Sigmoid colon (tissue), 4 donors: ENCODE data around the gene PPIL6.
A peak's percentile ranks its signal among the peaks of the same experiment; 100 is the strongest.

Experiments used
- EP300 ChIP-seq, 4 donors: sonication (generic); formaldehyde crosslinking; IDR thresholded peaks; one replicate each; pipeline ENCODE4 v1.6.1; 2017; ENCODE audit warnings: antibody characterized with exemption in 4 of 4
- POLR2A ChIP-seq, 2 donors: fragments of 450-650 bp; IDR thresholded peaks; one replicate each; pipeline ENCODE4 v1.6.1; 2016; ENCODE audit warnings: antibody characterized with exemption in 2 of 2, mild to moderate bottlenecking in 2 of 2, moderate library complexity in 2 of 2
- POLR2AphosphoS5 ChIP-seq, 4 donors: sonication (generic); formaldehyde crosslinking; IDR thresholded peaks; one replicate each; pipeline ENCODE4 v1.6.1; 2017; ENCODE audit warnings: antibody characterized with exemption in 4 of 4
- TF ChIP-seq, protein P1 (sequence below), 4 experiments: fragments of 450-650 bp in 3 of 4; fragments of 200-600 bp in 1 of 4; IDR thresholded peaks; one replicate each; pipeline ENCODE4 v1.5.1; 2016 to 2019; ENCODE audit warnings: antibody characterized with exemption in 4 of 4, mild to moderate bottlenecking in 3 of 4, moderate library complexity in 2 of 4

DNA sequence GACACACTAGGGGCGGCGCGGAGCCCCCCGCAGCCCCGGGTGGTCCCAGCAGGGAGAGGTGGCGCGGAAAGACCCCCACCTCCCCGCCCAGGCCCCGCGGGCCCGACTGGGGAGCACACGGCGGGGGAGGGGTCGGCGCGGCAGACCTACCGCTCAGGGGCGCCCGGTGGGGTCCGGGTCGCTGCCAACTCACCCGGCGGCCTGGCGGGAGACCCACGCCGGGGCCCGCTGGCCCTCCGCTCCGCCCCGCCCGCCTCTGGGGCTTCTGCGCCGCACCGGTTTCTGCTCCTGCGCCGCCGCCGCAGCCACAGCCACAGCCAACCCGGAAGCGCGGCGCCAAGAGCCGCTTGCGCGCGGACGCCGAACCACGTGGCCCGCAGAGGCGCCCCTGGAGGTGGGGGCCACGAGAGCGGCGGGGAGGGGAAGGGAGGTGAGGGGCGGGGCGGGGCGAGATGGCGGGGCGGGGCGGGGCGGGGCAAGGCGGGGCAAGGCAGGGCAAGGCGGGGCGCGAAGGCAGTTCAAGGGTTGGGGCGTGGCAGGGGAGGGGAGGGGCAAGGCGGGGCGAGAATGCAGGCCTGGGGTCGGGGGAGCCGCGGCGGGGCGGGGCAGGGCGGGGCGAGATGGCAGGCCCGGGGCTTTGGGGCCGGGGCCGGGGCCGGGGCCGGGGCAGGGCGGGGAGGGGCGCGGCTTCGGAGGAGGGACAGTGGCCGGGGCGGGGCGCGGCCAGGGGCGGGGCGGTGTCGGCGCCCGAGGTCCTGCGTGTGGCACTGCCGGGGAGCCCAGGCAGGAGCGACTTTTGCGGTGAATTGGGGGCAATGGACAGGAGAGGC, 42.7 kb upstream of the PPIL6 start, which contains the start of gene ZBTB24:
- TF ChIP-seq, protein P1, sequence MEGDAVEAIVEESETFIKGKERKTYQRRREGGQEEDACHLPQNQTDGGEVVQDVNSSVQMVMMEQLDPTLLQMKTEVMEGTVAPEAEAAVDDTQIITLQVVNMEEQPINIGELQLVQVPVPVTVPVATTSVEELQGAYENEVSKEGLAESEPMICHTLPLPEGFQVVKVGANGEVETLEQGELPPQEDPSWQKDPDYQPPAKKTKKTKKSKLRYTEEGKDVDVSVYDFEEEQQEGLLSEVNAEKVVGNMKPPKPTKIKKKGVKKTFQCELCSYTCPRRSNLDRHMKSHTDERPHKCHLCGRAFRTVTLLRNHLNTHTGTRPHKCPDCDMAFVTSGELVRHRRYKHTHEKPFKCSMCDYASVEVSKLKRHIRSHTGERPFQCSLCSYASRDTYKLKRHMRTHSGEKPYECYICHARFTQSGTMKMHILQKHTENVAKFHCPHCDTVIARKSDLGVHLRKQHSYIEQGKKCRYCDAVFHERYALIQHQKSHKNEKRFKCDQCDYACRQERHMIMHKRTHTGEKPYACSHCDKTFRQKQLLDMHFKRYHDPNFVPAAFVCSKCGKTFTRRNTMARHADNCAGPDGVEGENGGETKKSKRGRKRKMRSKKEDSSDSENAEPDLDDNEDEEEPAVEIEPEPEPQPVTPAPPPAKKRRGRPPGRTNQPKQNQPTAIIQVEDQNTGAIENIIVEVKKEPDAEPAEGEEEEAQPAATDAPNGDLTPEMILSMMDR (IDR thresholded peaks at IDR 0.05), result no peak
- TF ChIP-seq POLR2AphosphoS5 (IDR thresholded peaks at IDR 0.05) (peak; percentile 39 to 87 (median 74)), EP300 (IDR thresholded peaks at IDR 0.05) (no peak), POLR2A (IDR thresholded peaks at IDR 0.05) (no peak)
